Suprapubic skin (tissue), 3 donors: ENCODE data around the gene UNCX.

Experiments
- POLR2A ChIP-seq, 2 donors: fragments of 450-650 bp; IDR thresholded peaks; one replicate each; pipeline ENCODE4 v1.6.1; 2017; ENCODE audit warnings: antibody characterized with exemption in 2 of 2, mild to moderate bottlenecking in 2 of 2, moderate library complexity in 2 of 2
- TF ChIP-seq, protein P1 (sequence below), 2 donors: fragments of 200-600 bp in 1 of 2; fragments of 450-650 bp in 1 of 2; sonication (generic) in 1 of 2; IDR thresholded peaks; one replicate each; pipeline ENCODE4 v1.5.1; 2016 to 2019; ENCODE audit warnings: antibody characterized with exemption in 2 of 2, mild to moderate bottlenecking in 1 of 2, moderate library complexity in 1 of 2

DNA sequence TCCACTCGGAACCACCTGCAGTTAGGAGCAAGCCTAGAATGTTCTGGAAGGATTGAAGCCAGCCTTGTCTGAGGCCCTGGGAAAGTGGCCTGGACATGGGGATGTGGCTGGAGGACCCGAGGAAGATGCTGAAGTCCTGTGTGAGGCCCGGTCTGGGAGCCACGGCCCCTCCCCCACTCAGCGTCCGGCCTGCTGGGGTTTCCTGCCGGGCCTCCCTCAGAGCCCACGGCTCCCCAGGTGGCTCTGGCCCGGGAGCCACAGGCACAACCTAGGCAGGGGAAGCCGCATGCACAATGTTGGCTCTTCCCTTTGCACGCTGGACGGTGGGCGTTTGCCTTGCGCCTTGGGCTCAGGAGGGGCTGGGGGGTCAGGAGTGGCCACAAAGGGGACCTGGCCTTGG lies 39.0 kb downstream of the UNCX start:
- no peak for TF ChIP-seq POLR2A (IDR thresholded peaks at IDR 0.05)
- TF ChIP-seq, protein P1, sequence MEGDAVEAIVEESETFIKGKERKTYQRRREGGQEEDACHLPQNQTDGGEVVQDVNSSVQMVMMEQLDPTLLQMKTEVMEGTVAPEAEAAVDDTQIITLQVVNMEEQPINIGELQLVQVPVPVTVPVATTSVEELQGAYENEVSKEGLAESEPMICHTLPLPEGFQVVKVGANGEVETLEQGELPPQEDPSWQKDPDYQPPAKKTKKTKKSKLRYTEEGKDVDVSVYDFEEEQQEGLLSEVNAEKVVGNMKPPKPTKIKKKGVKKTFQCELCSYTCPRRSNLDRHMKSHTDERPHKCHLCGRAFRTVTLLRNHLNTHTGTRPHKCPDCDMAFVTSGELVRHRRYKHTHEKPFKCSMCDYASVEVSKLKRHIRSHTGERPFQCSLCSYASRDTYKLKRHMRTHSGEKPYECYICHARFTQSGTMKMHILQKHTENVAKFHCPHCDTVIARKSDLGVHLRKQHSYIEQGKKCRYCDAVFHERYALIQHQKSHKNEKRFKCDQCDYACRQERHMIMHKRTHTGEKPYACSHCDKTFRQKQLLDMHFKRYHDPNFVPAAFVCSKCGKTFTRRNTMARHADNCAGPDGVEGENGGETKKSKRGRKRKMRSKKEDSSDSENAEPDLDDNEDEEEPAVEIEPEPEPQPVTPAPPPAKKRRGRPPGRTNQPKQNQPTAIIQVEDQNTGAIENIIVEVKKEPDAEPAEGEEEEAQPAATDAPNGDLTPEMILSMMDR (IDR thresholded peaks at IDR 0.05), result no peak
